Esophagus muscularis mucosa (tissue), 4 donors: ENCODE data around the gene SASH1. TPM values are rescaled to one million over a fixed set of nuclear protein-coding genes. Genes with fewer than 3 reads are reported as not detected.

Experiments used
- DNase-seq: peaks from one replicate; pipeline ENCODE4 v3.0.0-alpha.2; 2017; ENCODE audit errors: extremely low spot score
- H3K27ac ChIP-seq, 4 donors: fragments of 200-600 bp; sonication (generic); replicated peaks in 1 of 4; 1 replicate in 3 of 4; 2 replicates in 1 of 4; pipeline ENCODE4 v1.5.1; 2016 to 2019; ENCODE audit warnings: mild to moderate bottlenecking in 1 of 4
- H3K27me3 ChIP-seq, 4 donors: fragments of 200-600 bp; sonication (generic); one replicate each; pipeline versions ENCODE4 v1.5.1 to v1.6.0; 2016 to 2019
- H3K36me3 ChIP-seq, 4 donors: fragments of 200-600 bp; sonication (generic); one replicate each; pipeline ENCODE4 v1.5.1; 2016 to 2019
- H3K4me1 ChIP-seq, 4 donors: fragments of 200-600 bp; sonication (generic); one replicate each; pipeline ENCODE4 v1.5.1; 2016 to 2019
- H3K4me3 ChIP-seq, 4 donors: fragments of 200-600 bp; sonication (generic); 1 replicate in 2 of 4; 2 replicates in 2 of 4; pipeline ENCODE4 v1.5.1; 2016 to 2019; ENCODE audit warnings: mild to moderate bottlenecking in 4 of 4, moderate library complexity in 1 of 4
- H3K9me3 ChIP-seq, 4 donors: fragments of 200-600 bp; sonication (generic); 1 replicate in 3 of 4; 2 replicates in 1 of 4; pipeline ENCODE4 v1.5.1; 2016 to 2019
- CTCF ChIP-seq, 3 experiments: fragments of 200-600 bp in 2 of 3; fragments of 450-650 bp in 1 of 3; sonication (generic) in 2 of 3; IDR thresholded peaks; one replicate each; pipeline ENCODE4 v1.5.1; 2017 to 2019; ENCODE audit warnings: antibody characterized with exemption in 3 of 3, mild to moderate bottlenecking in 2 of 3, moderate library complexity in 1 of 3
- EP300 ChIP-seq: sonication (generic); formaldehyde crosslinking; IDR thresholded peaks from one replicate; pipeline ENCODE4 v1.6.1; 2017; ENCODE audit warnings: antibody characterized with exemption
- POLR2A ChIP-seq: fragments of 450-650 bp; IDR thresholded peaks from one replicate; pipeline ENCODE4 v1.6.1; 2017; ENCODE audit warnings: antibody characterized with exemption, moderate library complexity, mild to moderate bottlenecking, low read depth
- POLR2AphosphoS5 ChIP-seq, 2 donors: sonication (generic); formaldehyde crosslinking; IDR thresholded peaks; one replicate each; pipeline ENCODE4 v1.6.1; 2017; ENCODE audit warnings: antibody characterized with exemption in 2 of 2
- WGBS: methylation state at CpG from one replicate; pipeline ENCODE4 v1.1.5; 2018; 5-methylcytosine and 5-hydroxymethylcytosine counted together
- intact Hi-C: fragments of 100-400 bp; cut with DNase I; formaldehyde crosslinking; loops from one replicate; pipeline ENCODE4 v1.15.1; 2023
- total RNA-seq, 4 donors: library from RNA; depleted of rRNA; stranded (reverse); fragments of >200 nt; gene quantifications; one replicate each; pipeline versions ENCODE4 v1.1.0 to v1.2.1, GENCODE V29; 2016

The SASH1 gene
- total RNA-seq, 4 donors from 2014 or later: 56.5 to 86.6 (median 70.3) TPM

GRCh38 chr6:148472171-148473105 is 129.8 kb downstream of the SASH1 start:
- no peak for TF ChIP-seq CTCF (IDR thresholded peaks at IDR 0.05)
- no peak for TF ChIP-seq POLR2A
- no peak for TF ChIP-seq POLR2AphosphoS5 (IDR thresholded peaks at IDR 0.05)
- TF ChIP-seq EP300: no peak
- H3K27ac ChIP-seq: peak overlapping the region; percentile 33 to 49 (median 38)
- H3K4me3 ChIP-seq: no peak overlapping the region
- H3K4me1 ChIP-seq: peaks cover 6 to 12% (median 7%) of the 10 kb centered on the region in 4 donors
- intact Hi-C loops: no loop called here
- DNase-seq: peak; percentile 86
- 78% methylated on average over 12 of the region's 12 CpGs for WGBS
- H3K9me3 ChIP-seq: no peaks in the 10 kb centered on the region
- H3K36me3 ChIP-seq: peaks cover 5 to 51% (median 27%) of the 10 kb centered on the region in 4 donors
- no peaks in the 10 kb centered on the region for H3K27me3 ChIP-seq

- Histone ChIP-seq H3K4me3 (no peak overlapping the region), H3K9me3 (no peaks in the 10 kb centered on the region), H3K4me1 (peaks cover 0 to 4% (median 0%) of the 10 kb centered on the region in 4 donors), H3K27me3 (no peaks in the 10 kb centered on the region), H3K27ac (peak overlapping the region in 2 of 4 donors; percentile 29 to 37), H3K36me3 (peaks cover 1 to 66% (median 18%) of the 10 kb centered on the region in 4 donors)
- peak; percentile 83 for DNase-seq
- intact Hi-C loops: no loop called here
- 97% methylated on average over 5 of the region's 5 CpGs for WGBS
- TF ChIP-seq POLR2AphosphoS5 (IDR thresholded peaks at IDR 0.05): peak; percentile 24 to 39
- no peak for TF ChIP-seq CTCF (IDR thresholded peaks at IDR 0.05)
- no peak for TF ChIP-seq EP300
- no peak for TF ChIP-seq POLR2A
These were observed 136.9 kb downstream of the SASH1 start for GRCh38 chr6:148479497-148479896.

- DNase-seq: peak; percentile 75
- no peak overlapping the region for H3K4me3 ChIP-seq
- WGBS: 93% methylated on average over 10 of the region's 10 CpGs
- H3K27ac ChIP-seq: no peak overlapping the region
- H3K4me1 ChIP-seq: peaks cover 0 to 4% (median 2%) of the 10 kb centered on the region in 4 donors
- TF ChIP-seq EP300: no peak
- TF ChIP-seq POLR2AphosphoS5 (IDR thresholded peaks at IDR 0.05): no peak
- TF ChIP-seq POLR2A: no peak
- no peak for TF ChIP-seq CTCF (IDR thresholded peaks at IDR 0.05)
- H3K9me3 ChIP-seq: no peaks in the 10 kb centered on the region
- H3K36me3 ChIP-seq: peaks cover 10 to 23% (median 17%) of the 10 kb centered on the region in 4 donors
- intact Hi-C loops: no loop called here
- no peaks in the 10 kb centered on the region for H3K27me3 ChIP-seq
These were observed 144.8 kb downstream of the SASH1 start for GRCh38 chr6:148487461-148487860.

GRCh38 chr6:148491638-148492251 is 149.1 kb downstream of the SASH1 start:
- TF ChIP-seq POLR2A: no peak
- TF ChIP-seq EP300: no peak
- no peak for TF ChIP-seq CTCF (IDR thresholded peaks at IDR 0.05)
- TF ChIP-seq POLR2AphosphoS5 (IDR thresholded peaks at IDR 0.05): no peak
- peaks cover 6 to 23% (median 17%) of the 10 kb centered on the region in 4 donors for H3K36me3 ChIP-seq

More at GRCh38 chr6:148491638-148492251, 149.1 kb downstream of the SASH1 start:
- WGBS: 69% methylated on average over 6 of the region's 6 CpGs
- intact Hi-C loops: no loop called here
- peak overlapping the region; percentile 8 to 57 (median 32) for H3K27ac ChIP-seq
- no peak overlapping the region for H3K4me3 ChIP-seq
- DNase-seq: peak; percentile 91
- no peaks in the 10 kb centered on the region for H3K9me3 ChIP-seq
- H3K27me3 ChIP-seq: no peaks in the 10 kb centered on the region
- peaks cover 4 to 30% (median 25%) of the 10 kb centered on the region in 4 donors for H3K4me1 ChIP-seq
